Lower leg skin (tissue), 4 donors: Measurements from ENCODE around the gene ZCCHC17. TPM values are rescaled to one million over a fixed set of nuclear protein-coding genes. Genes with fewer than 3 reads are reported as not detected.
"Not testable (repeated sequence)": the region's sequence is repeated elsewhere in the genome, so short reads cannot be mapped to it uniquely, and the experiment has no call there.

Source experiments
- DNase-seq, 2 donors: peaks; one replicate each; pipeline ENCODE4 v3.0.0-alpha.2; 2019; ENCODE audit warnings: low spot score in 2 of 2
- H3K4me3 ChIP-seq: fragments of 200-600 bp; sonication (generic); 2 replicates; pipeline ENCODE4 v1.5.1; 2017; ENCODE audit warnings: mild to moderate bottlenecking, low read depth; ENCODE audit not compliant: poor library complexity, severe bottlenecking
- POLR2A ChIP-seq, 2 donors: fragments of 450-650 bp; IDR thresholded peaks; one replicate each; pipeline ENCODE4 v1.6.1; 2016 to 2017; ENCODE audit warnings: antibody characterized with exemption in 2 of 2, mild to moderate bottlenecking in 1 of 2, moderate library complexity in 1 of 2
- WGBS, 2 donors: methylation state at CpG; one replicate each; pipeline ENCODE4 v1.1.5; 2018; 5-methylcytosine and 5-hydroxymethylcytosine counted together
- intact Hi-C: fragments of 100-400 bp; cut with DNase I; formaldehyde crosslinking; loops from one replicate; pipeline ENCODE4 v1.15.0; 2023; ENCODE audit warnings: low total_unique reads
- total RNA-seq, 4 donors: library from RNA; depleted of rRNA; stranded (reverse); fragments of >200 nt; gene quantifications; one replicate each; pipeline ENCODE4 v1.1.0, GENCODE V29; 2016
- TF ChIP-seq, protein P1 (sequence below), 3 donors: fragments of 450-650 bp; IDR thresholded peaks; one replicate each; pipeline ENCODE4 v1.5.1; 2016; ENCODE audit warnings: antibody characterized with exemption in 3 of 3, mild to moderate bottlenecking in 3 of 3, moderate library complexity in 2 of 3

Gene ZCCHC17
- total RNA-seq, 4 donors from 2014 or later: 14.9 to 23.2 (median 17.6) TPM

DNA sequence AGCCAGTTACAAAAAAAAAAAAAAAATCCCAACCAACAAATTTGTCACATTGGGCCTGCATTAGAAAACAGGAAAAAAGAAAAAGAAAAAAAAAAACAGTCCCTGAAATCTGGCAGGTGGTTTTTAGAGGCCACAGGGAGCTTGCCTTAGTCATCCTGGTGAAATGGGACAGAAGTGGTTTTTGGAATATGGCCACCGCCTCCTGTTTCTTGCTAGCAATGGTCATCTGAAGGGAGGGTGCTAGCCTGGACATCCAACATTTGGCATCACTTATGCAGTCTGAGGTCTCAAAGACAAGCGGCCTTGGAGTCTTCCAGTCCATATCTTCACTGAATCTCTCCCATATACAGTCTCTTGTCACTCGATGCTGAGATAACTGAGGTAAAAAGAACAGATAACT, 37.1 kb upstream of the ZCCHC17 start:
- DNase-seq: no peak
- intact Hi-C loops: no loop called here
- 94 to 95% methylated on average over 3 of the region's 3 CpGs for WGBS, 2 donors
- TF ChIP-seq, protein P1, sequence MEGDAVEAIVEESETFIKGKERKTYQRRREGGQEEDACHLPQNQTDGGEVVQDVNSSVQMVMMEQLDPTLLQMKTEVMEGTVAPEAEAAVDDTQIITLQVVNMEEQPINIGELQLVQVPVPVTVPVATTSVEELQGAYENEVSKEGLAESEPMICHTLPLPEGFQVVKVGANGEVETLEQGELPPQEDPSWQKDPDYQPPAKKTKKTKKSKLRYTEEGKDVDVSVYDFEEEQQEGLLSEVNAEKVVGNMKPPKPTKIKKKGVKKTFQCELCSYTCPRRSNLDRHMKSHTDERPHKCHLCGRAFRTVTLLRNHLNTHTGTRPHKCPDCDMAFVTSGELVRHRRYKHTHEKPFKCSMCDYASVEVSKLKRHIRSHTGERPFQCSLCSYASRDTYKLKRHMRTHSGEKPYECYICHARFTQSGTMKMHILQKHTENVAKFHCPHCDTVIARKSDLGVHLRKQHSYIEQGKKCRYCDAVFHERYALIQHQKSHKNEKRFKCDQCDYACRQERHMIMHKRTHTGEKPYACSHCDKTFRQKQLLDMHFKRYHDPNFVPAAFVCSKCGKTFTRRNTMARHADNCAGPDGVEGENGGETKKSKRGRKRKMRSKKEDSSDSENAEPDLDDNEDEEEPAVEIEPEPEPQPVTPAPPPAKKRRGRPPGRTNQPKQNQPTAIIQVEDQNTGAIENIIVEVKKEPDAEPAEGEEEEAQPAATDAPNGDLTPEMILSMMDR (IDR thresholded peaks at IDR 0.05): no peak
- H3K4me3 ChIP-seq: no peak overlapping the region

GRCh38 chr1:31261916-31262315, 34.9 kb upstream of the ZCCHC17 start:
- 96 to 98% methylated on average over 3 of the region's 3 CpGs for WGBS, 2 donors
- H3K4me3 ChIP-seq: no peak overlapping the region
- no peak for DNase-seq
- no peak for TF ChIP-seq POLR2A (IDR thresholded peaks at IDR 0.05)
- TF ChIP-seq, protein P1 (IDR thresholded peaks at IDR 0.05): no peak
- intact Hi-C loops: no loop called here

DNA sequence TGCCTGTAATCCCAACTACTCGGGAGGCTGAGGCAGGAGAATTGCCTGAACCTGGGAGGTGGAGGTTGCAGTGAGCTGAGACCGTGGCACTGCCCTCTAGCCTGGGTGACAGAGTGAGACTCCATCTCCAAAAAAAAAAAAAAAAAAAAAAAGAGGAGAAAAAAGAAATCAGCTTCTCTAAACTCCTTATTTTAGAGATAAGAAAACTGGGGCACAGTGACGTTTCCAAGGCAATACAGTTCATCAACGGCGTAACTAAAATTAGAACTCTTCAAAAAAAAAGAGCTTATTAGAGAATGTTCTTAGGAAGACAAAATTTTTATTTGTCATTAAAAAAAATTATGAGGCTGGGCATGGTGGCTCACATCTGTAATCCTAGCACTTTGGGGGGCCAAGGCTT, 34.4 kb upstream of the ZCCHC17 start:
- intact Hi-C loops, DNase-seq, H3K4me3 ChIP-seq: not testable (repeated sequence)
- 95% methylated on average over 5 of the region's 5 CpGs for WGBS, 2 donors

DNA sequence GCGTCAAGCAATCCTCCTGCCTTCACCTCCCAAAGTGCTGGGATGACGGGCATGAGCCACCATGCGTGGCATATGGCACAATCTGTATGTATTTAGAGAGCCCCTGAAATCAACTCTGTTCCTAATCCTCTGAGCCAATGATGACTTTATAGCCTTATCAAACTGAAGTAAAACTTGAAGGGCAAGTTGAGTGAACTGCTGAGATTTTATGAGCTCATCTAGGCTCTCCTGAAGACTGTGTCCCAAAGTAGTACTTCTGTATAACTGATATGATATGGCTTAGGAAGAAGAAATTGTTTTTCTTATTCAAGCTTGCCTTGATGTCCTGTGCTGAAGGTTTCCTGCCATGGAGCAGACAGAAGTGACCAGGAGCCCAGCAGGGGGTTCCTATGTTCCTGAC, 33.4 kb upstream of the ZCCHC17 start:
- intact Hi-C loops: no loop called here
- WGBS, 2 donors: 93 to 94% methylated on average over 3 of the region's 3 CpGs
- TF ChIP-seq, protein P1 (IDR thresholded peaks at IDR 0.05): no peak
- no peak for TF ChIP-seq POLR2A (IDR thresholded peaks at IDR 0.05)
- no peak overlapping the region for H3K4me3 ChIP-seq
- no peak for DNase-seq

DNA sequence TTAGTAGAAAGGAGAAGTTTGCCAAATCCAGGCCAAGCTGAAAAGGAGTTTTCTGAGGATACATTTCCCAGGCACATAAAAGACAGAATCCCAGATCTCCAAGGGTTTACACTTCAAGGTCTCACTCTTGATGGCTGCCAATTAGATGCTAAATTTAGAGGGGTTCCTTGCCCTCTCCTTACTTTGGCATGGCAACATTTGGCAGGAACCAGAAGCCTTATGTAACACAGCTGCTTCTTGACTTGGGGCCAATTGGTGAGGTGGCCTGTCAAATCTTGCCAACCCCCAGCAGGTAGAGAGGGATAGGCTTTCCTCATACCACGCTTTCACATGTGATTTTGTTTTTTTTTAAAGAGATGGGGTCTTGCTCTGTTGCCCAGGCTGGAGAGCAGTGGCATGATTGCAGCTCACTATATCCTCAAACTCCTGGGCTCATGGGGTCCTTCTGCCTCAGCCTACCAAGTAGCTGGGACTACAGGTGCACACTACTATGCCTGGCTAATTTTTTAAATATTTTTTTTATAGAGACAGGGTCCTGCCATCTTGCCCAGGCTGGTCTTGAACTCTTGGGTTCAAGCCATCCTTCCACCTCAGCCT, 31.9 kb upstream of the ZCCHC17 start:
- no peak for TF ChIP-seq POLR2A (IDR thresholded peaks at IDR 0.05)
- TF ChIP-seq, protein P1 (IDR thresholded peaks at IDR 0.05): no peak
- H3K4me3 ChIP-seq: no peak overlapping the region
- DNase-seq: no peak
- 53 to 55% methylated on average over 1 of the region's 1 CpG for WGBS, 2 donors
- intact Hi-C loops: no loop called here

DNA sequence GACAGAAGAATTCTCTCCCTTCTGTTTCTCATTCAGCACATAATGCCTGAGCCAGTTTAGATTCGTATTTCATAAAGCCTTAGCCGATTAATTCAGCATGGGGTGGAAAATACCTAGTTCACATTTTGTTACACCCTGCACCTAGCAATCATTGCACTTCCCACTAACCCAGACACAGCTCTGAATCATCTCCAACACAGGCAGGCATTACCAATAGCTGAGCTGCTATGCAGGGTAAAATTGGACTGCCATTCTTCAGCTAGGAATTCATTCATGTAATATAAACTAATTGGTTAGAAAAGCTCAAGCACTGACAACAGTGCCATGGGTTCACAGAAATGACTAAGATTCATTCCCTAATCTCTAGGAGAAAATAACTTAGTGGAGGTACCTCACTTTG, 30.3 kb upstream of the ZCCHC17 start:
- H3K4me3 ChIP-seq: no peak overlapping the region
- intact Hi-C loops: no loop called here
- no peak for DNase-seq
- 41 to 67% methylated on average over 2 of the region's 2 CpGs for WGBS, 2 donors
- no peak for TF ChIP-seq POLR2A (IDR thresholded peaks at IDR 0.05)
- TF ChIP-seq, protein P1 (IDR thresholded peaks at IDR 0.05): no peak
